Medulla oblongata (tissue), 1 donor: ENCODE measurements around the gene PDK2.
"Not testable (repeated sequence)": the region's sequence is repeated elsewhere in the genome, so short reads cannot be mapped to it uniquely, and the experiment has no call there.

ENCODE experiments used
- DNase-seq: peaks from one replicate; pipeline ENCODE4 v3.0.0-alpha.2; 2015; ENCODE audit errors: extremely low spot score

Gene PDK2

DNA sequence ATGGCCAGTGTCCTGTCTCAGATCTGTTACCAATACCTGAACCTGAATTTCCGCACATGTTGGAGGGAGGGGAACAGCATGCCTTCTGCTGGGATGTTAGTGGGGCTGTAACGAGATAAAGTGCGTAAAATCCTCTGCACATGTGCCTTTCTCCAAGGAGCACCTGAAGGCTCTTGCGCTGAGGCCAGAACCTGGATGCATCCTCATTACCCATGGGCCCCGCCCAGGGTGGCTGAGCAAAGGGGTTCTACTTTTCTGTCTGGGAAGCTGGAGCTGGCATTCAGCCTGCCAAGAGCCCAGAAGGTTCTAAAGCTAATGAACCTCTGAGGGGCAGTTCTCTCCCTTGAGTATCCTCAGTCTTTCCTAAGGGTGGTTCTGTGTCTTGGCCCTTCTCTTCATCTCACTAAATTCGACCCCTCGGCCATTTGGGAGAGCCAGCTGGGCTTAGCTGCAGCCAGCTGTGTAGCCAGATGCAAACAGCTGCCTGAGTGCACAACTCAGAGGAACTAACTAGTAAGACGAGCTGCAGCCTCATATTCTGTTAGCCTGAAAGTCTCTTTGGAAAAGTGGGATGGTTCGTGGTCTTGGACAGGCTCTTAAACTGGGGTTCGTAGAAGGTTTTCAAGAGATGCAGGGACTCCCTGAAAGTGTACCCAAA is 36.7 kb upstream of the PDK2 start:
- DNase-seq = no peak

GRCh38 chr17:50059256-50059655 is 35.9 kb upstream of the PDK2 start:
- DNase-seq = no peak

GRCh38 chr17:50059759-50060273 is 35.3 kb upstream of the PDK2 start:
- DNase-seq = peak; percentile 29

DNA sequence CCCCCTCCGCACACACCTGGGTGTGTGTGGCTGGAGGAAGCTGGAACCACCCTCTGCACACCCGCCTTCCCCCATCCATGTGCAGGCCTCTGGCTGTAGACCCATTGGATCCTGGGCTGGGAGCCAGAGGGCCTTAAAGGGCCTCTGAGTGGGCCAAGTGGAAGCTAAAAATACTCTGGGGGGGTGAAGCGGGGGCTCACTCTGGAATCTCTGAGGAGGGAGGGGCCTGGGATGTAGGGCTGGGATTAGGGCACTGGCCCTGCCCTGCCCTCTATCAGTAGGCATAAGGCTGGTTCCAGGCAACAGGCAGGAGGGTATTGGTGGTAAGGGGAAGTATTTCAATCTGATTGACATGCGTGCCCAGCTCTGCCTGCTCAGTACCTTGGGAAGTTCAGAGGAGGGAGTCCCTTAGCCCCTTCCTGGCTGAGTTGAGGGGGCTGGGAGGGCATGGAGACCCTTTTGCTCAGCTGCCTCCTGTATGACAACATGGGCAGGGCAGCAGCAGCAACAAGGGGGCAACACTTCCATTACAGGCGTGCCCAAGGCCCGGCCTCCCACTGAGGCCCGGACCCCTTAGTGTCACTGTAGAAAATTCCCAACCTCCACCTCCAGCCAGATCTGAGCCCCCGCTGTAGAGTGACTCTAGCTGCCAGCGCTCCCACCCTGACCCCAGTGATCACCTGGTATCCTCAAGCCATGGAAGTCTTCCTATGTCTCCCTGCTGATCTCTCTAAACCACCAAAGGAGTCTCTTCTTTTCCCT is 34.0 kb upstream of the PDK2 start:
- DNase-seq = peak; percentile 75

- DNase-seq = not testable (repeated sequence)
These were observed 33.5 kb upstream of the PDK2 start for GRCh38 chr17:50061713-50062045.

GRCh38 chr17:50062293-50063243 is 32.6 kb upstream of the PDK2 start:
- DNase-seq = no peak

DNA sequence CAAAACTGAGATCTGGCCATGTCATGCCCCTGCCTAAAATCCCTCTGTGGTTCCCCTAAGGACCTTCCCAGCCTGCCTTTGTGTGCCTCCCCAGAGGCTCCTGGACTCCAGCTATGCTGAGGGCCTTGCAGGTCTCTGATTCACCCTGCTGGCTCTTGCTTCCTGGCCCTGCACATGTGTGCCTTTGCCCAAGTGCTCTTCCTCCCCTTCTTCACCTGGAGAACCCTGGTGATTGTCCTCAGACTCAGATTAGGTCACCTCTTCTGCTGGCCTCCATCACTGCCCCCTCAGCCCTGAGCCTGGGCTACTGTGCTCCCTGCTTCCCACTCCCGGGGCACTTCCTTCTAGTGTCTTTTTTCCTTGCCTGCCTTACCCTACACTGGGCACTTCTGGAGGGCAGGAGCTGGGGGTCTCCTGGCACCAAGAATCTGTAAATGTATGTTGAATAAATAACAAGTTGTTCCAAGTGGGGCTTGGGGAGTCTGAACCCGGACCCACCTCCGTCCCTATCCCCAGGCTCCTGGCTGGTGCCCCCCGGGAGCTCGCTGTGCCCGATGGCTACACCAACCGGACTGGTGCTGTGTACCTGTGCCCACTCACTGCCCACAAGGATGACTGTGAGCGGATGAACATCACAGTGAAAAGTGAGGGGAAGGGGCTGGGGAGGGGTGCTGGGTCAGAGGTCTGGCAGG is 31.4 kb upstream of the PDK2 start:
- DNase-seq = no peak

- DNase-seq = no peak
These were observed 30.7 kb upstream of the PDK2 start for GRCh38 chr17:50064253-50065001.

- DNase-seq = no peak
These were observed 30.1 kb upstream of the PDK2 start for GRCh38 chr17:50065056-50065455.

DNA sequence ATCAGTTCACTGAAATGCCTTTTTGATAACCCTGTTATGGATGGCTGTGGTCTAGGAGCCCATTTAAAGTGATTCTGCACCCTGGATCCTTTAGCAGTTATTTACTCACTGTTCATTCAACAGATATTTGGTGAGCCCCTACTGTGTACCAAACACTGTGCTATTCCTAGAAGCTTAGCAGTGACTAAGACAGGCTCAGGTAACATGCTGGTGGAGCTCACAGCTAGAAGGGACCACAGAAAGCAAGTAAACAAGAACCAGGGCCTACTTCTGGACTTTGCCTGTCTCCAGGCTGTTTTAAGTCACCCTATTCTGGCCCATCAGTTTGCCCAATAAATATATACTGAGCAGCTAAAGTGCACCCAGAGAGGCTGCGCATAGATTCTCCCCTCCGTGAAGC is 28.2 kb upstream of the PDK2 start:
- DNase-seq = no peak

- no peak for DNase-seq
These were observed 27.2 kb upstream of the PDK2 start for GRCh38 chr17:50067996-50068395.

DNA sequence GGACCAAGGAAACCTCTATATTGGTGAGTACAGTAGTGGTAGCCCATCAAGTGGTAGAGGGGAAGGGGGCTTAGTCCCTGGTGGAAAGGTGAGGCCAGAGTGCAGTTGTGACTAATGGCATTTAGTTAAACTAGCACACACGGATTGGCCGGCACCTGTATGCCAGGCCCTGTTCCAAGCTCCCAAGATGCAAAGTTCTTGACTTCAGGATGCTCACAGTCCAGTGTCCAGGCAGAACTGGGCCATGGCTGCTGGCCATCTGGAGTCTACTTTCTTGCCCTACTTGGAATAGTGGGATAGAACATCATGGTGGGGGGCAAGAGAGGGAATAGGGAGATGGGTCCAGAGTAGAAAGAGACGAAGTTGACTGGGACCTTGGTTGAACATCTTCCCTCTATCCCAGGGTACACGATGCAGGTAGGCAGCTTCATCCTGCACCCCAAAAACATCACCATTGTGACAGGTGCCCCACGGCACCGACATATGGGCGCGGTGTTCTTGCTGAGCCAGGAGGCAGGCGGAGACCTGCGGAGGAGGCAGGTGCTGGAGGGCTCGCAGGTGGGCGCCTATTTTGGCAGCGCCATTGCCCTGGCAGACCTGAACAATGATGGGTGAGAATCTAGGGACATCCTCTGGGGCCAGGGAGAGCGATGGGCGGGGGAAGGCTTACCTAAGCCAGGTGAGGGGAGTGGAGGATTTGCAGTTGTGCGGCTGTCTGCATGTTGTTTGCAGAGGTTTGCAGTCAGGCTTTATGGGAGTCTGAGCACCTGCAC is 24.1 kb upstream of the PDK2 start:
- DNase-seq = no peak

GRCh38 chr17:50071692-50072091 is 23.5 kb upstream of the PDK2 start:
- DNase-seq = no peak

GRCh38 chr17:50072130-50072529 is 23.0 kb upstream of the PDK2 start:
- no peak for DNase-seq

DNA sequence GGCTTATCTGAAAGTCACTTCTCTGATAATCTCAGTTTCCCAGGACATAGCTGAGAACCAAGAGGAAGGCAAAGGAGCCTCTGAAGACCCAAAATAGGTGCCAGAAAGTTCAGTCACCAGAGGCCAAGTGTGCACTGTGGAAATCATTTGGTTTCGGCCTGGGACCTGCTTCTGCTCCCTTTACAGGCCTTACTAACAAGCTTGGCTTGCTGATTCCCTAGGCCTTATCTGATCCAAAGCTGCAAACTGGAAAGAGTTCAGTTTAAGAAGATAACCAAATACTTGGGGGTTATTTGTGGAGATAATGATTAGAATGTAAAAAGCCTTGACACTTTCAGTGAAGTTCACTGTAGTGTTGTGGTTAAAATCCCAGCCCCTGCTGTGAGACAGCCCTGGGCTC is 22.2 kb upstream of the PDK2 start:
- DNase-seq = no peak

DNA sequence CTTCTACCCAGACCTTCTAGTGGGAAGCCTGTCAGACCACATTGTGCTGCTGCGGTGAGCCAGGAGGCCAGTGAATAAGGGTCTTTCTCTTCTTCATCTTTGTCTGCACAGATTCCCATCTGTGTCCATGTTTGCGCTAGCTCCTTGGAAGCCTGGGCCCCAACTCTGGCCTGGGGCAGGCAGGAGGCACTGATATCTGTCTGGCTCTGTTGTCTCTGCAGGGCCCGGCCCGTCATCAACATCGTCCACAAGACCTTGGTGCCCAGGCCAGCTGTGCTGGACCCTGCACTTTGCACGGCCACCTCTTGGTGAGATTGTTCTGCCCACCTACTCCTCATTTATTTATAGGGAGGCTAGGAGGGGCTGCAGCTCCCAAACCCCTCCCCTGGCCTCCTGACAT is 20.9 kb upstream of the PDK2 start:
- DNase-seq = no peak

DNA sequence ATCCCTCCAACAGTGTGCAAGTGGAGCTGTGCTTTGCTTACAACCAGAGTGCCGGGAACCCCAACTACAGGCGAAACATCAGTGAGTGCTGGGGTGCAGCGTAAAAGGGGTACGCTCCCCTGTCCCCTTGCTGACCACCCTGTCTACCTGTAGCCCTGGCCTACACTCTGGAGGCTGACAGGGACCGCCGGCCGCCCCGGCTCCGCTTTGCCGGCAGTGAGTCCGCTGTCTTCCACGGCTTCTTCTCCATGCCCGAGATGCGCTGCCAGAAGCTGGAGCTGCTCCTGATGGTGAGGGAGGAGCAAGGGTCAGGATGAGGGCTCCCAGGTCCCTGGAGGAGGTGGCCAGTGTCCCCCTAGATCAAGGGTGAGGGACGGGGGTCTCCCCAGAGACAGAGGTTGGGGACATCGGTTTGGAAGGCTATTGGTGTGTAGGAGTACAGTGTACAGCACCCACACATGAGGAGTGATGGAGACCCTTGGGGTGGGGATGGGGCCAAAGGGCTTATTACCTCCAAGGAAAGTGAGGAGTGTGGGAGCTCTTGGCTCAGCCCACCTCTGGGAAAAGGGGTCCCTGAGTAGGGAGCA is 19.6 kb upstream of the PDK2 start:
- DNase-seq = no peak

GRCh38 chr17:50076221-50076590 is 18.9 kb upstream of the PDK2 start:
- no peak for DNase-seq

GRCh38 chr17:50076591-50077235 is 18.4 kb upstream of the PDK2 start:
- no peak for DNase-seq
